Activated naive CD4-positive, alpha-beta T cell (primary cell): ENCODE measurements around the gene HACE1.
A peak's percentile ranks its signal among the peaks of the same experiment; 100 is the strongest.

ENCODE experiments used
- DNase-seq, 4 experiments: peaks; one replicate each; lab custom pipeline; 2025; lab: John Stamatoyannopoulos, UW

HACE1 gene

GRCh38 chr6:104686550-104687175, 173.1 kb downstream of the HACE1 start:
- DNase-seq: no peak

GRCh38 chr6:104685871-104686549, 173.7 kb downstream of the HACE1 start:
- no peak for DNase-seq

GRCh38 chr6:104684911-104685415, 174.8 kb downstream of the HACE1 start:
- no peak for DNase-seq

GRCh38 chr6:104683809-104684208, 175.9 kb downstream of the HACE1 start:
- no peak for DNase-seq

- DNase-seq: peak; percentile 21 to 58 (median 48)
Measured at GRCh38 chr6:104682722-104683643, 176.7 kb downstream of the HACE1 start.

GRCh38 chr6:104680539-104680938, 179.2 kb downstream of the HACE1 start:
- DNase-seq: no peak

- DNase-seq: no peak
Measured at GRCh38 chr6:104679971-104680370, 179.7 kb downstream of the HACE1 start.
